Colonic mucosa (tissue), 4 donors: ENCODE data around the gene TJP2. TPM values are rescaled to one million over a fixed set of nuclear protein-coding genes. Genes with fewer than 3 reads are reported as not detected.

Source experiments
- DNase-seq: peaks from one replicate; pipeline ENCODE4 v3.0.0-alpha.2; 2020
- H3K27ac ChIP-seq: fragments of 200-600 bp; one replicate; pipeline ENCODE4 v1.8.0; 2021
- H3K27me3 ChIP-seq: fragments of 200-600 bp; one replicate; pipeline ENCODE4 v1.8.0; 2021
- H3K36me3 ChIP-seq: fragments of 200-600 bp; one replicate; pipeline ENCODE4 v1.8.0; 2021
- H3K4me1 ChIP-seq: fragments of 200-600 bp; one replicate; pipeline ENCODE4 v1.8.0; 2021; ENCODE audit warnings: mild to moderate bottlenecking
- H3K4me3 ChIP-seq: fragments of 200-600 bp; one replicate; pipeline ENCODE4 v1.8.0; 2021
- H3K9ac ChIP-seq, 2 donors: one replicate each; pipeline ENCODE4 v1.7.0; 2013; ENCODE audit warnings: control low read depth in 2 of 2, low read depth in 2 of 2, low read length in 2 of 2
- H3K9me3 ChIP-seq: fragments of 200-600 bp; one replicate; pipeline ENCODE4 v1.8.0; 2021
- intact Hi-C: fragments of 100-400 bp; cut with DNase I; formaldehyde crosslinking; loops from one replicate; pipeline ENCODE4 v1.14.1; 2022
- total RNA-seq, 2 donors: library from RNA; stranded (reverse); fragmentation: NEBNext Ultra II Directional in 1 of 2; extraction: Animal tissue kit (Norgen Biotek cat#: 25700) in 1 of 2; gene quantifications; one replicate each; pipeline ENCODE4 v1.2.1, GENCODE V29; 2021
- TF ChIP-seq, protein P1 (sequence below): fragments of 200-600 bp; IDR thresholded peaks from one replicate; pipeline ENCODE4 v1.8.0; 2022; ENCODE audit warnings: antibody characterized with exemption, mild to moderate bottlenecking
- donor health status: healthy.
- donor health status: DM: no; HTN: no; CAD: no.
- donor health status: DM: no; HTN: no; CAD: no.

The TJP2 gene
- total RNA-seq, 2 donors from 2014 or later, result 133 to 174 TPM

- Histone ChIP-seq H3K9ac (no peak overlapping the region), H3K9me3 (no peaks in the 10 kb centered on the region), H3K27me3 (no peaks in the 10 kb centered on the region), H3K4me3 (no peak overlapping the region), H3K4me1 (no peaks in the 10 kb centered on the region), H3K27ac (no peak overlapping the region), H3K36me3 (no peaks in the 10 kb centered on the region)
- TF ChIP-seq, protein P1, sequence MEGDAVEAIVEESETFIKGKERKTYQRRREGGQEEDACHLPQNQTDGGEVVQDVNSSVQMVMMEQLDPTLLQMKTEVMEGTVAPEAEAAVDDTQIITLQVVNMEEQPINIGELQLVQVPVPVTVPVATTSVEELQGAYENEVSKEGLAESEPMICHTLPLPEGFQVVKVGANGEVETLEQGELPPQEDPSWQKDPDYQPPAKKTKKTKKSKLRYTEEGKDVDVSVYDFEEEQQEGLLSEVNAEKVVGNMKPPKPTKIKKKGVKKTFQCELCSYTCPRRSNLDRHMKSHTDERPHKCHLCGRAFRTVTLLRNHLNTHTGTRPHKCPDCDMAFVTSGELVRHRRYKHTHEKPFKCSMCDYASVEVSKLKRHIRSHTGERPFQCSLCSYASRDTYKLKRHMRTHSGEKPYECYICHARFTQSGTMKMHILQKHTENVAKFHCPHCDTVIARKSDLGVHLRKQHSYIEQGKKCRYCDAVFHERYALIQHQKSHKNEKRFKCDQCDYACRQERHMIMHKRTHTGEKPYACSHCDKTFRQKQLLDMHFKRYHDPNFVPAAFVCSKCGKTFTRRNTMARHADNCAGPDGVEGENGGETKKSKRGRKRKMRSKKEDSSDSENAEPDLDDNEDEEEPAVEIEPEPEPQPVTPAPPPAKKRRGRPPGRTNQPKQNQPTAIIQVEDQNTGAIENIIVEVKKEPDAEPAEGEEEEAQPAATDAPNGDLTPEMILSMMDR, result no peak
- intact Hi-C loops, result loop anchor here (10.0 kb wide), 1 partner anchor 56 kb away; no protein-coding TSS in a partner anchor
- no peak for DNase-seq
Measured at GRCh38 chr9:69191231-69191630, 17.2 kb downstream of the TJP2 start.

GRCh38 chr9:69192214-69192613 lies 18.1 kb downstream of the TJP2 start:
- no peak for DNase-seq
- H3K36me3 ChIP-seq, result no peaks in the 10 kb centered on the region
- no peak overlapping the region for H3K9ac ChIP-seq
- no peaks in the 10 kb centered on the region for H3K4me1 ChIP-seq
- TF ChIP-seq, protein P1, result no peak
- no peaks in the 10 kb centered on the region for H3K9me3 ChIP-seq
- H3K4me3 ChIP-seq, result no peak overlapping the region
- intact Hi-C loops, result loop anchor here (2.0 to 10.0 kb wide), 2 partner anchors 57 to 137 kb away; no protein-coding TSS in a partner anchor
- H3K27me3 ChIP-seq, result no peaks in the 10 kb centered on the region
- no peak overlapping the region for H3K27ac ChIP-seq

GRCh38 chr9:69193685-69194032 lies 19.6 kb downstream of the TJP2 start:
- no peaks in the 10 kb centered on the region for H3K36me3 ChIP-seq
- no peak overlapping the region for H3K9ac ChIP-seq
- TF ChIP-seq, protein P1, result no peak
- intact Hi-C loops, result loop anchor here (2.0 to 10.0 kb wide), 2 partner anchors 59 to 139 kb away; no protein-coding TSS in a partner anchor
- no peaks in the 10 kb centered on the region for H3K4me1 ChIP-seq
- DNase-seq, result no peak
- H3K9me3 ChIP-seq, result no peaks in the 10 kb centered on the region
- no peak overlapping the region for H3K27ac ChIP-seq
- no peaks in the 10 kb centered on the region for H3K27me3 ChIP-seq
- H3K4me3 ChIP-seq, result no peak overlapping the region

GRCh38 chr9:69194702-69195418 lies 20.8 kb downstream of the TJP2 start:
- intact Hi-C loops, result loop anchor here (10.0 kb wide), 1 partner anchor 60 kb away; no protein-coding TSS in a partner anchor
- Histone ChIP-seq H3K27ac (no peak overlapping the region), H3K9me3 (no peaks in the 10 kb centered on the region), H3K36me3 (no peaks in the 10 kb centered on the region), H3K9ac (no peak overlapping the region), H3K27me3 (no peaks in the 10 kb centered on the region), H3K4me1 (no peaks in the 10 kb centered on the region), H3K4me3 (no peak overlapping the region)
- TF ChIP-seq, protein P1, result no peak
- no peak for DNase-seq

GRCh38 chr9:69195668-69196067 lies 21.6 kb downstream of the TJP2 start:
- Histone ChIP-seq H3K4me3 (no peak overlapping the region), H3K9ac (no peak overlapping the region), H3K36me3 (no peaks in the 10 kb centered on the region), H3K27me3 (no peaks in the 10 kb centered on the region), H3K9me3 (no peaks in the 10 kb centered on the region), H3K27ac (no peak overlapping the region), H3K4me1 (no peaks in the 10 kb centered on the region)
- intact Hi-C loops, result loop anchor here (10.0 kb wide), 1 partner anchor 61 kb away; no protein-coding TSS in a partner anchor
- no peak for DNase-seq
- TF ChIP-seq, protein P1, result no peak
